Progenitor cell of endocrine pancreas (in vitro differentiated cells): ENCODE data around the gene GAGE12J. TPM values are rescaled to one million over a fixed set of nuclear protein-coding genes. Genes with fewer than 3 reads are reported as not detected.
A peak's percentile ranks its signal among the peaks of the same experiment; 100 is the strongest.
"Not testable (repeated sequence)": the region's sequence is repeated elsewhere in the genome, so short reads cannot be mapped to it uniquely, and the experiment has no call there.

ENCODE experiments used
- DNase-seq: peaks from one replicate; pipeline ENCODE4 v3.0.0; 2021; ENCODE audit warnings: low spot score; ENCODE audit not compliant: unreplicated experiment
- H3K27ac Mint-ChIP-seq: 2 replicates; pipeline ENCODE4 v1.8.0; 2021; ENCODE audit warnings: mild to moderate bottlenecking, moderate library complexity, mixed read lengths
- H3K27me3 Mint-ChIP-seq: 2 replicates; pipeline ENCODE4 v1.8.0; 2021; ENCODE audit warnings: mixed read lengths
- H3K36me3 Mint-ChIP-seq: 2 replicates; pipeline ENCODE4 v1.8.0; 2022; ENCODE audit warnings: mixed read lengths; ENCODE audit not compliant: insufficient read depth
- H3K4me1 Mint-ChIP-seq: 2 replicates; pipeline ENCODE4 v1.8.0; 2021; ENCODE audit warnings: low read depth, mixed read lengths
- H3K4me3 Mint-ChIP-seq: 2 replicates; pipeline ENCODE4 v1.8.0; 2021; ENCODE audit warnings: low read depth, mild to moderate bottlenecking, moderate library complexity, mixed read lengths
- H3K9me3 Mint-ChIP-seq: 2 replicates; pipeline ENCODE4 v1.8.0; 2021; ENCODE audit warnings: low read depth, mixed read lengths
- total RNA-seq: library from RNA; stranded (reverse); gene quantifications from 2 replicates; pipeline ENCODE4 v1.2.1, GENCODE V29; 2021
- TF ChIP-seq, protein P1 (sequence below): fragments of 200-600 bp; sonication (generic); IDR thresholded peaks from one replicate; pipeline ENCODE4 v1.5.0; 2021; ENCODE audit warnings: antibody characterized with exemption, mild to moderate bottlenecking; ENCODE audit not compliant: unreplicated experiment

Gene GAGE12J
- total RNA-seq, 1 donor from 2014 or later: not detected

DNA sequence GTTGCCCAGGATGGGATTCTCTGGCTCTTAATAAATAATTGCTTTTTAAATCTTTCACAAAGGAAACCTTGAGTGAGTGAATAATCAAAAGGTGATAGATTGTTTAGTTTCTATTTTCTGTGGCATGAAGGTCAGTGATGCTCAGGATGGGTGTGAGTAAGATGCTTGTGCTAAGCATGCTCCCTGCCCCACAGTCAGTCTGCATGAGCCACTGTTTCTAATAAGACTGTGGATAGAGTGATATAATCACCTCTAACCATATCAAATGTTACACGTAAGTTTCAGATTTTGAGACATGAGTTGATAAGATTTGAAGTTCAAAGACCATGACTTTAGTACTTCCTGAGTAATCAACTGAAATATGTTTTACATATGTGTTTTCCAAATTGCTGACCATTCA lies 21.1 kb upstream of the GAGE12J start:
- Mint-ChIP-seq H3K36me3 (peaks cover 4% of the 10 kb centered on the region), H3K27ac (no peak overlapping the region), H3K27me3 (no peaks in the 10 kb centered on the region), H3K4me3 (no peak overlapping the region), H3K9me3 (peaks cover 28% of the 10 kb centered on the region), H3K4me1 (no peaks in the 10 kb centered on the region)
- DNase-seq: no peak
- TF ChIP-seq, protein P1, sequence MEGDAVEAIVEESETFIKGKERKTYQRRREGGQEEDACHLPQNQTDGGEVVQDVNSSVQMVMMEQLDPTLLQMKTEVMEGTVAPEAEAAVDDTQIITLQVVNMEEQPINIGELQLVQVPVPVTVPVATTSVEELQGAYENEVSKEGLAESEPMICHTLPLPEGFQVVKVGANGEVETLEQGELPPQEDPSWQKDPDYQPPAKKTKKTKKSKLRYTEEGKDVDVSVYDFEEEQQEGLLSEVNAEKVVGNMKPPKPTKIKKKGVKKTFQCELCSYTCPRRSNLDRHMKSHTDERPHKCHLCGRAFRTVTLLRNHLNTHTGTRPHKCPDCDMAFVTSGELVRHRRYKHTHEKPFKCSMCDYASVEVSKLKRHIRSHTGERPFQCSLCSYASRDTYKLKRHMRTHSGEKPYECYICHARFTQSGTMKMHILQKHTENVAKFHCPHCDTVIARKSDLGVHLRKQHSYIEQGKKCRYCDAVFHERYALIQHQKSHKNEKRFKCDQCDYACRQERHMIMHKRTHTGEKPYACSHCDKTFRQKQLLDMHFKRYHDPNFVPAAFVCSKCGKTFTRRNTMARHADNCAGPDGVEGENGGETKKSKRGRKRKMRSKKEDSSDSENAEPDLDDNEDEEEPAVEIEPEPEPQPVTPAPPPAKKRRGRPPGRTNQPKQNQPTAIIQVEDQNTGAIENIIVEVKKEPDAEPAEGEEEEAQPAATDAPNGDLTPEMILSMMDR: no peak

DNA sequence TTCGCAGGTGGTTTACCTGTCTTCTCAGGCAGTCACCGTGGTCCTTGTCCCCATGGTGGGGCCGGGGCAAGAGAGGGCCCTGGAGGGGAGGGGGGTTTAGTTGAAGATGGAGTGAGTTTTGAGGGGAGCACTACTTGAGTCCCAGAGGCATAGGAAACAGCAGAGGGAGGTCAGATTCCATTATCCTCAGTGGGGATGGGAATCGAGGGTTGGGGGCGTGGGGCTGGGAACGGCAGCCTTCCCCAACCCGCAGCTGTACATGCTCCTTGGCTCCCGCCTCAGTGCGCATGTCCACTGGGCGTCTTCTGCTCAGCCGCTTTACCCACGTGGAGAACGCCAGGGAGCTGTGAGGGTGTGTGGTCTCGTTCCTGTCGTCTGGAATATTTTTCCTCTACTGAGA lies 18.5 kb upstream of the GAGE12J start, which contains the start of gene GAGE10:
TSS of gene GAGE10 (plus strand) at position 301 of the 400 bp plus-strand sequence. CDS start 1,214 bp downstream, outside the sequence.
- Mint-ChIP-seq H3K36me3 (peaks cover 2% of the 10 kb centered on the region), H3K4me3 (no peak within 1 kb of the TSS), H3K9me3 (peaks cover 13% of the 10 kb centered on the region), H3K27ac (peak within 1 kb of the TSS; percentile 14), H3K27me3 (no peaks in the 10 kb centered on the region), H3K4me1 (peaks cover 2% of the 10 kb centered on the region)
- TF ChIP-seq, protein P1: no peak
- no peak for DNase-seq

DNA sequence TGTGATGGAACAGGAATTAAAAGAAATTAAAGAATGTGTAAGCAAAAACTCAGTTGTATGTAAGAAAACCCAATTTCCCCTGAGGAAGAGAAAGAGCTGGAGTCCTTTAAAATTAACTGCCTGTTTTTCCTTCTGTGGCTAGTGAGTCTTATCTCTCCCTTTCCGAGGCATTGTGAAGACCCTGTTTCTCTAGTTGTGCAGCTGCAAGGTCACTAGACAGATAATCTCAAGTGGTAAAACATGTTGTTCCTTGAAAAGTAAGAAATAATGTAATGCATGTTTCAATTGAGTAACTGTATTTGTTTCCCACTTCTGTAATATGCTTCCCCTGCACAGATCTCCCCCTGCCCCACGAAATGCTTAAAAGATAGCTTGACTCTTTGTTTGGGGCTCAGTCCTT lies 14.1 kb upstream of the GAGE12J start:
- peaks cover 21% of the 10 kb centered on the region for H3K9me3 Mint-ChIP-seq

DNA sequence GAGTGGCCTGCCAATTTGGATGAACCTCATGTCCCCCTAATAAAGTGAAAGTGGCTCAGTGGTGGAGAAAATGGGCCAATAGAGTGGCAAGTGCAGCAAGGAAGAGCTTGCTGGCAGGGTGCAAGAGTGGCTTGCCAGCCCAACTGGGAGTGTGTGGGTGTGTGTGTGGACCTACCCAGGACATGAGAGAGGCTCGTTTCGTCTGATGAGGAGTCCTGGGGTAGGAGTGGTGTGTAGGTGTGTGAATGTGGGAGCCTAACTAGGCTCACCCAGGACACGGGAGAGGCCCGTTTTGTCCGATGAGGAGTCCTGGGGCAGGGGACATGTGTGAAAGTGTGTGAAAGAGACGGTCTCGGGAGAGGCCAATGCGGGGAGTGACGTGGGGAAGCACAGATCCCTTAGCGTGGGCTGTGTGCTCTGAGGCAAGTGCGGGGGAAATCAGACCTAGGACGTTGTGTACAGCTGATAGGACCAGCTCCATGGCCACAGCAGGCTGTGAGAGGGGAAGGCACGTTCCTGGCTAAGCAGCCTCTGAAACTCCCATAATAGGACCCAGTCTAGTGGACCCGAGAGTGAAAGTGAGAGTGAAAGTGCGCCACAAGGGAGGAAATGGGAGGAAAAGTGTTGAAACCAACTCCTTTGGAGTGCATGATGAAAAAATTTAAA lies 13.1 kb upstream of the GAGE12J start:
- Mint-ChIP-seq H3K27ac (peak overlapping the region; percentile 95), H3K36me3 (peaks cover 2% of the 10 kb centered on the region), H3K9me3 (peaks cover 16% of the 10 kb centered on the region)

More for the DNA sequence above, 14.1 kb upstream of the GAGE12J start:
- not testable (repeated sequence) for H3K27ac Mint-ChIP-seq, H3K36me3 Mint-ChIP-seq, DNase-seq, H3K27me3 Mint-ChIP-seq, H3K4me3 Mint-ChIP-seq
- peaks cover 21% of the 10 kb centered on the region for H3K4me1 Mint-ChIP-seq

DNA sequence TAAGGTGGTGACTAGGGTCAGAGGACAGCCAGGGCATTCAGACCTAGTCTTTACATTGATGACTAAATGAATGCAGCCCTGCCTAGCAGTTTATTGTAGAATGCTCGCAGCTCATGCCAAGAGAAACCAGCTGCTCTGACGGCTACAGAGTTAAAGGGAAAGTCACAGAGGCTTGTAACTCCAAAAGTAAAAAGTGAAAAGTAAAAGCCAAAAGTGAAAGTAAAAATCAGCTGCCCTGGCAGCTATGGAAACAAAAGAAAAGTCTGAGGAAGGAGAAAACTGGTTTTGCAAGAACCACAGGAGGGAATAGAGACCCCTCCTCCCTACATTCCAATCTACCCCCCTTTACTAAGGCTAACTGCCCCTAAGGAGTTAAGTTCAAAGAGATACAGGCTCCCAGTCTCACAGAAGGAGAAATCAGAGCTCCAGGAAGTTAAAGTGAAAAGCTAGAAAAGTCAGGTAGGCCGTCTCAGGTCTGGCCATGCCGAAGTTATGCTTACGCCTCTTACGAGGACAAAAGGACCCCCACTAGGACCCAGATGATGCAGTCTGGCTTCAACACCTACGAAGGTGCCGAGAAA lies 12.3 kb upstream of the GAGE12J start:
- Mint-ChIP-seq H3K4me1 (peaks cover 21% of the 10 kb centered on the region), H3K27me3 (no peaks in the 10 kb centered on the region), H3K27ac (peak overlapping the region; percentile 95), H3K9me3 (peaks cover 16% of the 10 kb centered on the region), H3K4me3 (peak overlapping the region; percentile 50), H3K36me3 (peaks cover 2% of the 10 kb centered on the region)
- DNase-seq: no peak
- TF ChIP-seq, protein P1: no peak

More for the DNA sequence above, 13.1 kb upstream of the GAGE12J start:
- Mint-ChIP-seq H3K4me1 (peaks cover 21% of the 10 kb centered on the region), H3K4me3 (peak overlapping the region; percentile 55), H3K27me3 (no peaks in the 10 kb centered on the region)
- no peak for DNase-seq
- TF ChIP-seq, protein P1: no peak

DNA sequence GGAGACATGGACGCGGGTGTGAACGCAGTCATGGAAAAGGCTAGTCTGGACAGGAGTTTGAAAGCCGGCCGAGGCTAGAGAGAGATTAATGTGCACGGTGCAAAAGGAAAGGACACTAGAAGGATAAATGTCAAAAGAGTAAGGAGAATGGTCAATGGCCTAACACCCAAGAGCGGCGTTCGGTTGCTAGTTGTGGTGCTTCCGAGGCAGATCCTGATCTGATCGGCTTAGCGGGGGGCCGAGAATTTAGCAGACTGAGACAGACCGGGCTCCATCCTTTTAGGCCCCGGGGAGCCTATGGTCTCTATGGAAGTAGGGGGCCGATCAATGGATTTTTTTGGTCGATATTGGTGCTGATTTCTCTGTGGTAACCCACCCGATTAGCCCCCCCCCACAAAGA lies 11.5 kb upstream of the GAGE12J start:
- H3K4me1 Mint-ChIP-seq: peaks cover 21% of the 10 kb centered on the region
- no peaks in the 10 kb centered on the region for H3K27me3 Mint-ChIP-seq
- peaks cover 16% of the 10 kb centered on the region for H3K9me3 Mint-ChIP-seq
- TF ChIP-seq, protein P1: no peak
- peak overlapping the region; percentile 95 for H3K27ac Mint-ChIP-seq
- DNase-seq: no peak
- no peak overlapping the region for H3K4me3 Mint-ChIP-seq
- peaks cover 2% of the 10 kb centered on the region for H3K36me3 Mint-ChIP-seq
